Measurements from ENCODE around the gene SLC41A2. TPM values are rescaled to one million over a fixed set of nuclear protein-coding genes. Genes with fewer than 3 reads are reported as not detected.

The SLC41A2 gene
- total RNA-seq, 1 experiment from 2014 or later, result 3.8 TPM

- peak; percentile 43 for ATAC-seq
- peaks cover 43% of the 10 kb centered on the region for H3K27me3 Mint-ChIP-seq (ENCODE audit: low read depth)
- DNase-seq (ENCODE audit: low spot score), result no peak
- no peaks in the 10 kb centered on the region for H3K36me3 Mint-ChIP-seq
- TF ChIP-seq HMGXB4 (CRISPR knock-in tag; IDR thresholded peaks at IDR 0.05) (no peak), ZNF671 (CRISPR knock-in tag; IDR thresholded peaks at IDR 0.05) (no peak), ZNF317 (CRISPR knock-in tag; IDR thresholded peaks at IDR 0.05; ENCODE audit: borderline replicate concordance, low read depth) (no peak), PREB (CRISPR knock-in tag; IDR thresholded peaks at IDR 0.05; ENCODE audit: borderline replicate concordance) (no peak), GABPB1 (CRISPR knock-in tag; IDR thresholded peaks at IDR 0.05) (no peak), TEAD4 (CRISPR knock-in tag; IDR thresholded peaks at IDR 0.05) (no peak), AR (CRISPR knock-in tag; IDR thresholded peaks at IDR 0.05) (no peak), CDX4 (CRISPR knock-in tag; IDR thresholded peaks at IDR 0.05; ENCODE audit: borderline replicate concordance) (no peak)
- no peaks in the 10 kb centered on the region for H3K9me3 Mint-ChIP-seq
- peak overlapping the region; percentile 73 for H3K4me3 Mint-ChIP-seq
- CTCF ChIA-PET, result interaction anchor here (1.0 to 2.8 kb wide), 4 partner anchors 96 to 576 kb away, joined by 3 to 12 read pairs (median 4); partner anchors contain the start of gene ALDH1L2
- POLR2A ChIA-PET, result no interaction called here
- H3K4me1 Mint-ChIP-seq, result peaks cover 21% of the 10 kb centered on the region
- no peak overlapping the region for H3K27ac Mint-ChIP-seq
Observed at GRCh38 chr12:104957719-104958000, 430 bp downstream of the SLC41A2 start.

GRCh38 chr12:104956870-104957718, 996 bp downstream of the SLC41A2 start:
- Mint-ChIP-seq H3K9me3 (no peaks in the 10 kb centered on the region), H3K27me3 (ENCODE audit: low read depth) (peaks cover 43% of the 10 kb centered on the region), H3K27ac (no peak overlapping the region), H3K4me3 (peak overlapping the region; percentile 73), H3K36me3 (no peaks in the 10 kb centered on the region), H3K4me1 (peaks cover 21% of the 10 kb centered on the region)
- TF ChIP-seq EMX1 (CRISPR knock-in tag; IDR thresholded peaks at IDR 0.05) (no peak), ZMAT4 (CRISPR knock-in tag; IDR thresholded peaks at IDR 0.05) (no peak), ELF4 (CRISPR knock-in tag; IDR thresholded peaks at IDR 0.05; ENCODE audit: low read depth) (no peak)
- ATAC-seq (no peak), DNase-seq (ENCODE audit: low spot score) (no peak)
- ChIA-PET CTCF (interaction anchor here (1.0 to 2.8 kb wide), 4 partner anchors 97 to 575 kb away, joined by 3 to 12 read pairs (median 4); partner anchors contain the start of gene ALDH1L2), POLR2A (no interaction called here)

GRCh38 chr12:104955703-104956102, 2.4 kb downstream of the SLC41A2 start:
- TF ChIP-seq TEAD1 (CRISPR knock-in tag; IDR thresholded peaks at IDR 0.05) (no peak), ZBTB21 (CRISPR knock-in tag; IDR thresholded peaks at IDR 0.05; ENCODE audit: borderline replicate concordance) (no peak), KAT7 (CRISPR knock-in tag; IDR thresholded peaks at IDR 0.05; ENCODE audit: borderline replicate concordance) (no peak), CDX4 (CRISPR knock-in tag; IDR thresholded peaks at IDR 0.05; ENCODE audit: borderline replicate concordance) (no peak), ZNF423 (CRISPR knock-in tag; IDR thresholded peaks at IDR 0.05) (no peak), GRHL2 (CRISPR knock-in tag; IDR thresholded peaks at IDR 0.05; ENCODE audit: insufficient replicate concordance, severe bottlenecking) (no peak), ZNF281 (CRISPR knock-in tag; IDR thresholded peaks at IDR 0.05) (no peak), JUN (CRISPR knock-in tag; IDR thresholded peaks at IDR 0.05) (no peak)
- no peaks in the 10 kb centered on the region for H3K9me3 Mint-ChIP-seq
- peaks cover 21% of the 10 kb centered on the region for H3K4me1 Mint-ChIP-seq
- H3K27ac Mint-ChIP-seq, result no peak overlapping the region
- ChIA-PET POLR2A (interaction anchor here (0.6 kb wide), 1 partner anchor 27 kb away, joined by 3 read pairs; no protein-coding TSS in a partner anchor), CTCF (no interaction called here)
- ATAC-seq (no peak), DNase-seq (ENCODE audit: low spot score) (no peak)
- H3K4me3 Mint-ChIP-seq, result no peak overlapping the region
- peaks cover 43% of the 10 kb centered on the region for H3K27me3 Mint-ChIP-seq (ENCODE audit: low read depth)
- no peaks in the 10 kb centered on the region for H3K36me3 Mint-ChIP-seq
